ENCODE measurements around the gene GPR137. TPM values are rescaled to one million over a fixed set of nuclear protein-coding genes. Genes with fewer than 3 reads are reported as not detected.
"Not testable (repeated sequence)": the region's sequence is repeated elsewhere in the genome, so short reads cannot be mapped to it uniquely, and the experiment has no call there.

Gene GPR137
- polyA plus RNA-seq, 1 donor from 2014 or later = 34.1 TPM

DNA sequence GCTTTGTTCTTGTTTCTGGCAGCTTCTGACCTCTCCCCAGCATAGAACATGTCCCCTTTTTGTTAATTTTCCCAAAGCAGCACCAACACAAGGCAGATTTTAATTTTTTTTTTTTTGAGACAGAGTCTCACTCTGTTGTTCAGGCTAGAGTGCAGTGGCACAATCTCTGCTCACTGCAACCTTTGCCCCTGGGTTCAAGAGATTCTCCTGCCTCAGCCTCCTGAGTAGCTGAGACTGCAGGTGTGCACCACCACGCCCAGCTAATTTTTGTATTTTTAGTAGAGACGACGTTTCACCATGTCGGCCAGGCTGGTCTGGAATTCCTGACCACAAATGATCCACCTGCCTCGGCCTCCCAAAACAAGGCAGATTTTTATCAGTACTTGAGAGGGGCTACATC is 22.1 kb downstream of the GPR137 start:
- H3K27ac ChIP-seq (ENCODE audit: low read length); H3K4me2 ChIP-seq (ENCODE audit: low read length); H3K9me2 ChIP-seq (ENCODE audit: insufficient read depth, low read length); H3K9ac ChIP-seq (ENCODE audit: low read length); H3K36me3 ChIP-seq (ENCODE audit: insufficient read depth, low read length); H3K27me3 ChIP-seq (ENCODE audit: insufficient read depth, low read depth, low read length); H2AFZ ChIP-seq (ENCODE audit: low read depth, low read length); H3F3A ChIP-seq (ENCODE audit: insufficient read depth, low read length, poor library complexity, severe bottlenecking); H3K4me3 ChIP-seq (ENCODE audit: low read length); H4K20me1 ChIP-seq (ENCODE audit: insufficient read depth); H3K9me3 ChIP-seq (ENCODE audit: low read length): not testable (repeated sequence)
- peaks cover 10% of the 10 kb centered on the region for H3K79me2 ChIP-seq (replicated peaks; ENCODE audit: insufficient read depth, low read length)

DNA sequence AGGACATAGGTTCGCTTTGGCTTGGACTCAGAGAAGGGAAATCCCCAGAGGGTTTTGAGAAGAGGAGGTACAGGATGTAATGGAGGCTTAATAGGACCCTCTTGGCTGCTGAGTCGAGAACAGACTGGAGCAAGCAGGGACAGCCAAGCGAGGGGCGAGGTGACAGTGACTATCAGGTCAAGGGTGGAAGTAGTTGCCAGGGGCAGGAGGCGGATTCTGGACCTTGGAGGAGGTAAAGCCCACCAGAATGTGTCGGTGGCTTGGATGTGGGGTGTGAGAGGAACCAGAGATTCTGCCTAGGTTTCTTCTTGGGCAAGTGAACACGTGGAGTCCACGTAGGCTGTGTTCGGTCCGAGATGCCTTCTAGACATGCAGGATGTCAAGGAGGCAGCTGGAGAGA is 27.3 kb downstream of the GPR137 start:
- H3K4me2 ChIP-seq (ENCODE audit: low read length) = no peak overlapping the region
- H4K20me1 ChIP-seq (ENCODE audit: insufficient read depth) = no peaks in the 10 kb centered on the region
- no peaks in the 10 kb centered on the region for H3K36me3 ChIP-seq (ENCODE audit: insufficient read depth, low read length)
- no peak overlapping the region for H3K4me3 ChIP-seq (ENCODE audit: low read length)
- no peak overlapping the region for H3K27ac ChIP-seq (ENCODE audit: low read length)
- H3K9me2 ChIP-seq (ENCODE audit: insufficient read depth, low read length) = no peaks in the 10 kb centered on the region
- no peaks in the 10 kb centered on the region for H3F3A ChIP-seq (ENCODE audit: insufficient read depth, low read length, poor library complexity, severe bottlenecking)
- TF ChIP-seq SMC3 (conservative IDR thresholded peaks at IDR 0.05; ENCODE audit: poor library complexity) (no peak), POLR2AphosphoS5 (IDR thresholded peaks at IDR 0.05) (no peak), RAD21 (conservative IDR thresholded peaks at IDR 0.05) (no peak), CTCF (IDR thresholded peaks at IDR 0.05; ENCODE audit: poor library complexity, severe bottlenecking) (no peak), MXI1 (conservative IDR thresholded peaks at IDR 0.05; ENCODE audit: poor library complexity, severe bottlenecking) (no peak), EP300 (conservative IDR thresholded peaks at IDR 0.05; ENCODE audit: poor library complexity, severe bottlenecking) (no peak)
- TF ChIP-seq, protein P1, sequence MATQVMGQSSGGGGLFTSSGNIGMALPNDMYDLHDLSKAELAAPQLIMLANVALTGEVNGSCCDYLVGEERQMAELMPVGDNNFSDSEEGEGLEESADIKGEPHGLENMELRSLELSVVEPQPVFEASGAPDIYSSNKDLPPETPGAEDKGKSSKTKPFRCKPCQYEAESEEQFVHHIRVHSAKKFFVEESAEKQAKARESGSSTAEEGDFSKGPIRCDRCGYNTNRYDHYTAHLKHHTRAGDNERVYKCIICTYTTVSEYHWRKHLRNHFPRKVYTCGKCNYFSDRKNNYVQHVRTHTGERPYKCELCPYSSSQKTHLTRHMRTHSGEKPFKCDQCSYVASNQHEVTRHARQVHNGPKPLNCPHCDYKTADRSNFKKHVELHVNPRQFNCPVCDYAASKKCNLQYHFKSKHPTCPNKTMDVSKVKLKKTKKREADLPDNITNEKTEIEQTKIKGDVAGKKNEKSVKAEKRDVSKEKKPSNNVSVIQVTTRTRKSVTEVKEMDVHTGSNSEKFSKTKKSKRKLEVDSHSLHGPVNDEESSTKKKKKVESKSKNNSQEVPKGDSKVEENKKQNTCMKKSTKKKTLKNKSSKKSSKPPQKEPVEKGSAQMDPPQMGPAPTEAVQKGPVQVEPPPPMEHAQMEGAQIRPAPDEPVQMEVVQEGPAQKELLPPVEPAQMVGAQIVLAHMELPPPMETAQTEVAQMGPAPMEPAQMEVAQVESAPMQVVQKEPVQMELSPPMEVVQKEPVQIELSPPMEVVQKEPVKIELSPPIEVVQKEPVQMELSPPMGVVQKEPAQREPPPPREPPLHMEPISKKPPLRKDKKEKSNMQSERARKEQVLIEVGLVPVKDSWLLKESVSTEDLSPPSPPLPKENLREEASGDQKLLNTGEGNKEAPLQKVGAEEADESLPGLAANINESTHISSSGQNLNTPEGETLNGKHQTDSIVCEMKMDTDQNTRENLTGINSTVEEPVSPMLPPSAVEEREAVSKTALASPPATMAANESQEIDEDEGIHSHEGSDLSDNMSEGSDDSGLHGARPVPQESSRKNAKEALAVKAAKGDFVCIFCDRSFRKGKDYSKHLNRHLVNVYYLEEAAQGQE (IDR thresholded peaks at IDR 0.05; ENCODE audit: borderline replicate concordance) = no peak
- H3K27me3 ChIP-seq (ENCODE audit: insufficient read depth, low read depth, low read length) = no peaks in the 10 kb centered on the region
- no peak overlapping the region for H2AFZ ChIP-seq (ENCODE audit: low read depth, low read length)
- no peak overlapping the region for H3K9ac ChIP-seq (ENCODE audit: low read length)
- no peaks in the 10 kb centered on the region for H3K79me2 ChIP-seq (replicated peaks; ENCODE audit: insufficient read depth, low read length)
- no peaks in the 10 kb centered on the region for H3K9me3 ChIP-seq (ENCODE audit: low read length)

DNA sequence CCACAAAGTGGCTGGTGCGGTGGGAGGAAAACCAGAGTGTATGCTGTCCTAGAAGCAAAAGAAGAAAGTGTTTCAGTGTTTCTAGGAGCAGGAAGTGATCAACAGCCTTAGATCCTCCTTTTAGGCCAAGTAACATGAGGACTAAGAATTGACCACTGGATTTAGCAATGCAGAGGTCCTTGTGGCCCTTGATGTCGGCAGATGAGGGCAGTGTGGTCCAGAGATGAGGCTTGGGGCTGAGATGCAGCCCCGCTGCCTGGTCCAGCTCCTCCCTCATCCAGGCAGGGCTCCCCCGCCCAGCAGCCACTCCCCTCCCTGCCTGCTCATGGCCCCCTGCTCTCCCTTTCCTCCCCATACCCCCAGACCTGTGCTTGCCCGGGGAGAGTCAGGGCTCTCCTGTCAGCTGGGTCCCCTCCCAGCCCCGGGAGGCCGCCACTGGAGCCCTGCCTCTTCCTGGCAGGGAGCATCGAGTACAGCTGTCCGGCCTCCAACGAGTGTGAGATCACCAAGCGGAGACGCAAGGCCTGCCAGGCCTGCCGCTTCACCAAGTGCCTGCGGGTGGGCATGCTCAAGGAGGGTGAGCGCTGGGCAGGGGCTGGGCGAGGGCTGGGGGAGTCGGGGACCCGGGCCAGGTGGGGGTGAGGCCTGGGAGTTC is 28.0 kb downstream of the GPR137 start:
- Histone ChIP-seq H3F3A (ENCODE audit: insufficient read depth, low read length, poor library complexity, severe bottlenecking) (no peaks in the 10 kb centered on the region), H3K36me3 (ENCODE audit: insufficient read depth, low read length) (no peaks in the 10 kb centered on the region), H3K27ac (ENCODE audit: low read length) (no peak overlapping the region), H3K9ac (ENCODE audit: low read length) (no peak overlapping the region), H3K4me2 (ENCODE audit: low read length) (no peak overlapping the region), H2AFZ (ENCODE audit: low read depth, low read length) (no peak overlapping the region), H4K20me1 (ENCODE audit: insufficient read depth) (no peaks in the 10 kb centered on the region), H3K27me3 (ENCODE audit: insufficient read depth, low read depth, low read length) (no peaks in the 10 kb centered on the region), H3K9me3 (ENCODE audit: low read length) (no peaks in the 10 kb centered on the region), H3K79me2 (replicated peaks; ENCODE audit: insufficient read depth, low read length) (peaks cover 5% of the 10 kb centered on the region), H3K9me2 (ENCODE audit: insufficient read depth, low read length) (no peaks in the 10 kb centered on the region), H3K4me3 (ENCODE audit: low read length) (no peak overlapping the region)
- TF ChIP-seq SMC3 (conservative IDR thresholded peaks at IDR 0.05; ENCODE audit: poor library complexity) = no peak
- TF ChIP-seq CTCF (IDR thresholded peaks at IDR 0.05; ENCODE audit: poor library complexity, severe bottlenecking) = no peak
- no peak for TF ChIP-seq MXI1 (conservative IDR thresholded peaks at IDR 0.05; ENCODE audit: poor library complexity, severe bottlenecking)
- TF ChIP-seq, protein P1 (IDR thresholded peaks at IDR 0.05; ENCODE audit: borderline replicate concordance) = no peak
- no peak for TF ChIP-seq POLR2AphosphoS5 (IDR thresholded peaks at IDR 0.05)
- TF ChIP-seq TAF1 (IDR thresholded peaks at IDR 0.05; ENCODE audit: low read depth) = no peak
- no peak for TF ChIP-seq EZH2 (IDR thresholded peaks at IDR 0.05; ENCODE audit: borderline replicate concordance, insufficient read depth, low read length, poor library complexity, severe bottlenecking)
- TF ChIP-seq EP300 (conservative IDR thresholded peaks at IDR 0.05; ENCODE audit: poor library complexity, severe bottlenecking) = no peak
- TF ChIP-seq RAD21 (conservative IDR thresholded peaks at IDR 0.05) = no peak

Data from neural cell (in vitro differentiated cells).